HG02588 (cell line): Measurements from ENCODE around the gene RAB40B.

Experiments used
- ATAC-seq: cut with Tn5 transposase; IDR thresholded peaks from one replicate; pipeline ENCODE4 v1.9.1; 2021; ENCODE audit warnings: mild to moderate bottlenecking, moderate library complexity; ENCODE audit not compliant: unreplicated experiment

Gene RAB40B

DNA sequence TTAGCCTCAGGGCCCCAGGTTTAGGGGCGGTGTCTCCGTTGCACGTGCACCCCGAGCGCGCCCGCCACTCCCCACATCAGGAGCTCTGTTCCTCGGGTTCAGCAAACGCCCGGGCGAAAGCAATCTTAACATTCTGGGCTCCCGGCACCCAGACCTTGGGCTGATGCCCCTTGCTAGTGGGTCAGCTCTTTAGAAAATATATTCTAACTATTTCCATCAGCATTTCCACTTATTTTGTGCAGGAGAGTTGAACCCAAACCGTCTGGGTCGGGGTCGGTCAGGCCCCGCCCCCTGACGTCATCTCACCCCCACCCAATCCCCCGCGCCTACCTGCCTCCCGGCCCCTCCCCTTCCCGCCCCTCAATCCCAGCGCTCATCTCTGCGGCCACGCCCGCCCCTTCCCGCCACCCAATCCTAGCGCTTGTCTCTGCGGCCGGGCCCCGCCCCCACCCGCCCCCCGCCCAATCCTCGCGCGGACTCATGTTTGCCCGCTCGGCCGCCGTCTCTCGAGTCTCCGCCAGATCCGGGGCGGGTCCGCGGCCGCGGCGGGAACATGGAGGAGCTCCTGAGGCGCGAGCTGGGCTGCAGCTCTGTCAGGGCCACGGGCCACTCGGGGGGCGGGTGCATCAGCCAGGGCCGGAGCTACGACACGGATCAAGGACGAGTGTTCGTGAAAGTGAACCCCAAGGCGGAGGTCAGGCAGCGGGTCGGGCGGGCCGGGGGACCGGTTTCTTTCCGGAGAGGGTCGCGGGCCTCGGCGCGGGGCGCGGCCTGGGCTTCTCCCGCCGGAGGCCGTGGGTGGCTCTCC is 17.9 kb upstream of the RAB40B start, which contains the start of gene FN3KRP:
TSS of gene FN3KRP (plus strand) at position 504 of the 808 bp plus-strand sequence. CDS start at position 554, 50 bp downstream.
- peak; percentile 70 for ATAC-seq

DNA sequence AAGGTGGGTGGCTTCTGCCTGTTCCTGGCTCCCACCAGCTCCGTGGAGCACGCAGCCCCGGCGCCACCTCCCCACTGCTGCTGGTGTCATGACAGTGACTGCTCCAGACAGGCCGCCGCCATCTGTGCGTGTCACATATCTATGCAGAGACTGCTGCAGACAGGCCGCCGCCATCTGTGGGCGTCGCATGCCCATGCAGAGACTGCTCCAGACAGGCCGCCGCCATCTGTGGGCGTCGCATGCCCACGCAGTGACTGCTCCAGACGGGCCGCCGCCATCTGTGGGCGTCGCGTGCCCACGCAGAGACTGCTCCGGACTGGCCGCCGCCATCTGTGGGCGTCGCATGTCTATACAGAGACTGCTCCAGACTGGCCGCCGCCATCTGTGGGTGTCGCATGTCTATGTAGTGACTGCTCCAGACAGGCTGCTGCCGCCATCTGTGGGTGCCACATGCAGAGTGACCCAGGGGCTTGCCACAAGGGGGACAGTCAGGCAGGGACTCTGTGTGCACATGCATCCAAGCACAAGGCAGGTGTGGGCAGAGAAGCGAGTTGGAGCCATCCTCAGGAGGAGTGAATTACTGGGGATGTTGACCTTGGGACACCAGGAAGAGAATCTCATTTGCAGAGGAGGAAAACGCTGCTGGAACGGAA is 14.7 kb upstream of the RAB40B start:
- no peak for ATAC-seq

DNA sequence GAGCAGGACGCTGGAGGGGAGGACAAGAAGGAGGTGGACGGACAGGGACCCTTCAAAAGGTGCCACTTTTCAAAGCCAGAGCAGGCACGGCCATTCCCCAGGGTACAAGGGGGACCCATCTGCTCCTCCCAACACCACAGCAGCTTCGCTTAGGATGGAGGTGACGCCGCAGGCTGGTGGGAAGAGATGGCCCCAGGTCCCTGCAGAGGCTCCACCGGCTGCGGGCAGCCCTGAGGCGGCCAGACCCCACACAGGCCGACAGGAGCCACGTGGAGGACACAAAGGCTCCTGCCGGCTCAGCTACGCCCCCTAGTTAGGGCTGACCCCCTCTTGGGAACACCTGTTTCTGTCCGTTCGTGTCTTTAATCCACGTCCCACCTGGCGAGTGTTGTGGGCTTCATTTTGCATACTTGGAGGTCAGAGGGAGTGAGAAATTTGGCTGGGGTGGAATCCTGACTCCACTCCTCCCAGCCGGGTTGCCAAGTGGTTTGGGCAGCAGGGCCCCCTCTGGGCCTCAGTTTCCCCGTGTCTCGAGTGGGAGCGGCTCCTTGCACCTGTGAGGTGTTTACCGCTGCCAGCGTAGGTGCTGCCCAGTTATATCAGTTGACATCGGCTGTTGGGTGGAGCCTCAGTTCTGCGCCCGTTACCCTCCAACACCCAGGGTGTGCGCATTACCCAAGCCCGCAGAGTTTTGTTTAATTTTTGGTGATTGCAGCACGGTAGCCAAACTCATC is 12.2 kb upstream of the RAB40B start:
- no peak for ATAC-seq

DNA sequence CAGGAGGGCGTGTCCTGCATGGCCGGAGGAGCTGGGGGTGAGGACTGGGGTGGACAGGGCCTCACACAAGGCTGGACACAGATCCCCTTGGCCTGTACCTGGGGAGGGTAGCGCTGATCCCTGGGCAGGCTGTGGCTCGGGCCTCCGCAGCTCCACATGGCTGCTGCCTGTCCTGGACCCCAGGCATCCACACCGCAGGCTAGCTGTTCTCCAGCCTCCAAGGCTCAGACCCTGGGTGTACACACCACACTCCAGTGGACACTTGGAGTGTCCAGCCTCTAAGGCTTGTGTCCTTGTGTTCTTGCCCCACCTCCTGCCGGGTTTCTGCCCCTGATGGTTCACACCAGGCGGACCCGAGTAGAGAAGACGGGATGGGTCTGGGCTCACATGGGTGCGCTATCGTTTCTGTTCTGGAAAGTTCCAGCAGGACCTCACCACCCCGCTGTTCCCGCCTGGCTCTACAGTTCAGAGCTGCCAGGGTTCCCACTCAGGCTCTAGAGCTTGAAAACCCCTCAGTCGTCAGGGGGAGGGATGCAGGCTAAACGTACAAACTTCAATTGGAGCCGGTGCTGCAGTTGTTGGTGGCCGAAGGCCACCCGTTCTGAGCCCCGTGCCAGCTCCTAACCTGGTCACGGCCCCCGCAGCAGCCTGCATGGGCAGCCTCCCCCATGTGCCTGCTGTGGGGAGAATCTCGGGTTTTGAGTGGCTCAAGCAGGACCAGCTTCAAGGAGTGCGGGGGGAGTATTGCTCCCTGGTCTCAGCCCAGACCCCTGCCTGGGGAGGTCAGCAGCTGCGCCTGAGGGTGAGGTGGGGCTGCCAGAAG is 11.4 kb upstream of the RAB40B start:
- ATAC-seq, result no peak

DNA sequence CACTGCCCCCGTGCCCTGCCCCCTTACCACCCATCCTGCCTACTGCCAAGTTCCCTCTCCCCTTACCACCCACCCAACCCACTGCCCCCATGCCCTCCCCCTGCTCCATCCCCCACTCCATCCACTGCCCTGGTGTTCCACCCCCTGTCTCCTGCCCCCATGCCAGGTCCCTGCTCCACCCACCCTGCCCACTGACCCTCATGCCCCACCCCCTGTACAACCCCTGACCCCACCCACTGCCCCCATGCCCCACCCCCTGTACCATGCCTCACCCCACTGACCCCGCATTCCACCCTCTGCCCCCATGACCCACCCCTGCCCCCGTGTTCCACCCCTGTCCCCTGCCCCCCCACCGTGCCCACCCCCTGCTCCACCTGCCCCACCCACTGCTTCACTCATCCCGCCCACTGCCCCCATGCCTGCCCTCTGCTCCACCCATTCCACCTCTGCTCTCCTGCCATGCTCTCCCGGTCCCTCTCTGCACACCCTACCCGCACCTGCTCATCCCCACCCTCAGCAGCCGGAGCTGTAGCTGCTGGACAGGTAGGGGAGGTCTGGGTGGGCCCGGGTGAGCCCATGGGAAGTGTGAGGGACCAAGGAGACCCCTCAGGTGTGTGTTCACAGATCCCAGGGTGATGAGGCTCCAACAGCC is 10.7 kb upstream of the RAB40B start:
- ATAC-seq, result no peak

DNA sequence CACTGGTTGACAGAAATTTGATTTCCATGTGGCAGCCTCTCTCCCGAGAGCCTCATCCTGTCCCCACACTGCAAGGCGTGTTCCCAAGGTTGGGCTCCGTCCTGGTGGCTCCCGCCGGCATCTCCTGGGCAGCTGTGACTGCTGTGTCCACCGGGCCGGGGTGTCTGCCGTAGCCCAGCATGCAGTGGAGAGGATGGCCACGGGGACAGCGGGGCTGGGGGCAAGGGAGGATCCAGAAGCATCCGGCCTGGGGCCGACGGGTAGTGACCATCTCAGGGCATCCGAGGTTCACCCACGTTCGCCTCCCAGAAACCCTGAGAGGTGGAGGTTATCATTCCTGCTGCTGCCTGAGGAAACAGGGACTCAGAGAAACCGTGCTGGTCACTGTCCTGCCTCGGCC is 7.3 kb upstream of the RAB40B start:
- no peak for ATAC-seq

DNA sequence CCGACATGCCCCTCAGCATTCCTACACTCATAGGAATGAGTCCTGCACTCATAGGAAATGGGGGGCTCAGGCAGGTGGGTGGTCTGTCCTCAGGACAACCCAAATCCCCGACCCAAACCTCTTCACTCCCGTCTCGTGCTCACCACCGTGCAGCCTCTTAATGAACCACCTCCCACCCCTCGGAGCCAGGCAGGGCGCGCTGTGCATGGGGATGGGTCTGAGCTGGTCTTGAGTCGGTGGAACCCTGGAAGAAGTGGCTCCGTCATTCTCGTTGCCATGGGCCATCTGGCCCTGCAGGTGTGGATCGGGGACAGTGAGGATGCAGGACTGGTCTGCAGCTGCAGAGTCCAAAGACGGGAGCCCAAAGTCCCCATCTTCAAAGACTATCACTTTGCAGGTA is 6.4 kb upstream of the RAB40B start:
- no peak for ATAC-seq

DNA sequence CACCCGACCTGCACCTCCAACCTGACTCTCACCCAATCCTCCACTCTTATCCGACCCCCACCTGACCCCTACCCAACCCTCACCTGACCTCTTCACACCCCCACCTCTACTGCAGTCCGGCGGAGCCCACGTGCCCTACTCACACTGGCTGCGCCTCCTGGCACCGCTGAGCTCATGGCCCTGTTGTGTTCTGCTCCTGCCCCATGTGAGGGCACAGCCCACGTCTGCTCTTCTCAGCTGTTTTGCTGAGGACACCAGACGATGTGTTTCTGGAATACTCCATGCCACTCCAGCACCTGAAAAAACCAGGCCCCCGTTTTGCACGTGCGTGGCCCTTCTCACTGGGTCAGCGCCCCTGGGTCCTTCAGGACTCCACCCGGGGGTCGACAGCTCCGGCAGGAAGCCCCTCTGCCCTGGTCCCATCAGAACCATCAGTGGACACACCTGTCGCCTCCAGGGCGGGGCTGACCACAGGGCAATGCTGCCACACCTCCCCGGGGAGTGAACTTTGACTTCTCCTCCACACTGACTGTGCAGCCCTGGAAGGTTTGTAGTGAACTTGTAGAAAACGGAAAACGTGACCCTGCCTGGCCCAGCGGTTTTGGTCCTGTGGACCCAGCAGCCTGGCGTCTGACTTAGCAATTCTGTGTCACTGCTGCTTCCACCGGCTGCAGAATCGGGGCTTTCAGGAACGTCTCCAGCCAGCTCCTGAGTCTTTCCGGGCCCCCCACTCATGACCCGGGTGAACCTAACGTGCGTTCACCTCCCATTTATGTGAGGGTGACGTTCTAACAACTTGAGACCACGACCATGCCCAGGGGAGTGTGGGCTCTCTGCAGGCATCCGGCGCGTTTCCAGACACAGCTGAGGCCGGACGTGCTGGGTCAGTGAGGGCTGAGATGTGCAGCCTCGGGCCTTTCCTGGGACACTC is 5.7 kb upstream of the RAB40B start:
- no peak for ATAC-seq

DNA sequence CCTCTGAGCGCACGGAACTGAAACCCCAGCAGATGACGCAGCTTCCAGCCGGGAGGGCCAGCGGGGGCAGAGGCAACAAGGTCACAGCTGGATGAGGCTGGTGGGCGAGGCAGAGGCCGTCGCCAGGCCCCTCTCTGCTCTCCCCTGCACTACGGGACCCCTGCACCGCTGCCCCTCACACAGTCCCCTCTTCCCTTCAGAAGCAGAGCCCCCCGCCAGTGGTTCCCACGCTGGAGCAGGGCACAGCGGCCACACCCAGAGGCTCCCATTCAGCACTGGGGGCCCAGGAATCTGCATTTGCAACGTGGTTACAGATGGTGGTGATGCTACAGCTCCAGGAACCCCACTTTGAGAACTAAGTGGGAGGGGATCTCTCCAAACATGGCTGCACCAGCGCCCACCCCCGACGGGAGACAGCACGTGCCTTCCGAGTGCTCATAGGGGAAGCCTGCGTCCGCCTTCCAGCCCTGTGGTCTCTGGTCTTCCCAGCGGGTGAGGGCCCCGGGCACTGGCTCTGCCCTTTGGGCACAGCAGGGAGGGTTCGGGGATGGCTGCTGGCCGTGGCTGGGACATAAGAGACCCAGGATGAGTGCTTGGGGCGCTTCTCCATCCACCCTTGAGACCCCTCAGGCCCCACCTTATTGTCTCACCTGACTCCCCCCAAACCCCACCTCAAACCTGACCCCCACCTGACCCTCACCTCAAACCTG is 4.7 kb upstream of the RAB40B start:
- no peak for ATAC-seq

DNA sequence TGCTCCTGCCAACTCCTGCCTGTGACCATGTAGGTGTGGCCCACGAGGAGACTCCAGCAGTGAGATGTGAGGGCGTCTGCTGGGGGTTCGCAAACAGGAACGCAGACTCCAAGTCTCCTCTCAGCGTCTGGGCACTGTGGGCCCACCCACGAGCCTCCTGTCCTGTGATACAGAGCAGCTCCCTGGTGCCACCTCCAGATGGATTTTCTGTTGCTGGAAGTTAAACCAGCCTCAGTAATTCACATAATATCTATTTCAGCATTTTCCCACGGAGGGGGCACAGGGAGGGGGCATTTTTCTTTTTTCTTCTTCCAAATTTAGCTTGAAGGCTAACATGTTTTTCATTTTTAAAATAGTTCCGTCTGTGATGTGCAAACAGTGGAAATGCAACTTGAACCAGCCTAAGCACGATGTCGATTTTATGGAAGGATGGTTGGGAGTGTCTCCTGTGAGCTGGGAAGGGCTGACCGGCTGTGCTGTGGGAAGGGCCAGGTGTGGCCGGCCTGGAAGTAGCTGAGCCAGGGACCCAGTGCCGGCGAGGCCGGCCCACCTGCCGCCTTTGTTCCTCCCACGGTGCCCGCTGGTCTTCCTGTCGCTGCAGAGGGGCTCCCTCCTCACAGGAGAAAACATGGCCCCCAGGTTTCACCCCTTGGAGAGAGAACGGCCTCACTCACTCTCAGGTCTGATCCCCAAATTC is 3.9 kb upstream of the RAB40B start:
- no peak for ATAC-seq

DNA sequence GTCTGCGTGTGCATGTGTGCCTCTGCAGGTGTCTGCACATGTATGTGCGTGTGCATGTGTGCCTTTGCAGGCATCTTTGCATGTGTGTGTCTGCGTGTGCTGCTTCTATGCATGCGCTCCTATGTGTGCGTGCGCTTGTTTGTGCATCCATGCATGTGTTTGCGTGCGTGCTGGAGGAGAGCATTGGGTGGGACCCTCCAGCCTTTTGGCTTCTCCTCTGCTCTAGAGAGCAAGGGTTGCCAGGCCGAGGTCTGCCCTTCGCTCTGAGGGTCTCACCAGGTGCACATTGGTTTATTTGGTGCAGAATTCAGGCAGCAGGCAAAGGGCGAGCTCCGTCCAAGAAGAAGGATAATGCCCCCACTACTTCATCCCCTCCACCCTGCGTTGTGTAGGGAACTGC is 1.1 kb upstream of the RAB40B start:
- no peak for ATAC-seq

DNA sequence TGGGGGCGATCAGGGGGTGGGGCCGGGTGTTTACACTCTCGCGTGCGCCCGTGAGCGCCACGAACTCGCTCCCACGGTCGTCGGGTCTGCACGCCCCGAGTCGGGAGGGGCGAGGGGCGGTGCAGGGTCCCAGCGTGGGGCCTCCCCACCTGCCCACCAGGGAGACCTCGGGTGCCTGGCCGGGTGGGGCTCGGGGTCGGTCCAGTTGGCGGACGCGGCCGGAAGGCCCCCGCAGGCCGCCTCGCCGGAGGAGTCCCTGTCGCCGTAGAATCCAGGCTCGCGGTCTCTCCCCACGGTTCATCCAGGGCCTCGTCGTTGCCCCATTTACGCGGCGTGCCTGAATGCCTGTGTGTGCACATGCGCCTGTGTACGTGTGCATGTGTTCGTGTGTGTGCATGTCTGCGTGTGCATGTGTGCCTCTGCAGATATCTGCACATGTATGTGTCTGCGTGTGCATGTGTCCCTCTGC is 510 bp upstream of the RAB40B start:
- ATAC-seq, result no peak

DNA sequence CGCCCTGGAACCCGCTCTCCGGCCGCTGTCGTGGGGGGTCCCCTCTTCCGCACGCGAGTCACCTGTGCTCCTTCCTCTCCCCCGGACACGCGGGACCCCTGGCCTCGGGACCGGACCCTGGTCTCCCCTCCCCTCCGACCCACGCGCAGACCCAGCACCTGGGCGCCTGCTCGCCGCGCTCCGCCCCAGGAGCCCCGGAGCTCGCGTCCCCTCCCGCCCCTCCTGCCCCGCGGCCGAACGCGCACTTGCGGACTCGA is 762 bp downstream of the RAB40B start:
- ATAC-seq, result no peak

DNA sequence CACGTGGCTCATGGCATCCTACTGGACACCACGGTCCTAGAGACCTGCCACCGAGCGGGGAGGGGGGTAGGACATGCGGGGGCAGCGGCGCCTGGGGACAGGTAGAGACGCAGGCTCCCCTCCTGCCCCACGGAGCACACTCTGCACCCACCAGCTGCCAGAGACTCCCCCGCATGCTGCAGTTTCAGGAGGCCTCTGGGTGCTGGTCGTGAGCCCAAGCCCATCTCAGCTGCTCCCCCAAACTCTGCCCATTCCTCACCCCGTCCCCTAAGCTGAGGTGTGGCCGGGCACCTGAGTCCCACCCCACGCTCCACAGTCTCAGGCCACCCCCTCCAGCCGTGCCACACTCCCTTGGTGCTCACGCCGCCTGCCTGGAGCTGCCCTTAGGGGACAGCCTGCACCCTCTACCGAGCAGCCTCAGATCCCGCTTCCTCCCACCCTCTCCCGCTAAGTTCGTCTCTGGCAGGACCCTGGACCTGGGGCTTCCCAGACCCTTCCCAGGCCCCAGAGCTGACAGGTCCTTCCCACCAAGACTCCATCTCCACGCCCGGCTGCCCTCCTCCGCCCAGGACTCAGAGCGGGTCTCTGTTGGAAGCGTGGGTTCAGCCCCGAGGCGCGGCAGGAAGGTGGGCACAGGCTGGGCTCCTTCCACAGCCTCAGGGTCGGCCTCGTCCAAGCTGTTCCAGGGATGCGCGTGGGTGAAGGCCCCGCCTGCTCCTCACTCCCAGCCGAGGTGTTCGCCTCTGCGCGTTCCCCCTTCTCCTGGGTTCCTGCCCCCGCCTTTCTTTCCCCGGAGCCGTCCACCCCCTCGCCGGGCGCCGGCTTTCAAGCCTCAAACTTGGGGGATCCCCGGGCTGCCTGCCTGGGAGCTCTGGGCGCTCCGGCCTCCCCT is 1.3 kb downstream of the RAB40B start:
- no peak for ATAC-seq

DNA sequence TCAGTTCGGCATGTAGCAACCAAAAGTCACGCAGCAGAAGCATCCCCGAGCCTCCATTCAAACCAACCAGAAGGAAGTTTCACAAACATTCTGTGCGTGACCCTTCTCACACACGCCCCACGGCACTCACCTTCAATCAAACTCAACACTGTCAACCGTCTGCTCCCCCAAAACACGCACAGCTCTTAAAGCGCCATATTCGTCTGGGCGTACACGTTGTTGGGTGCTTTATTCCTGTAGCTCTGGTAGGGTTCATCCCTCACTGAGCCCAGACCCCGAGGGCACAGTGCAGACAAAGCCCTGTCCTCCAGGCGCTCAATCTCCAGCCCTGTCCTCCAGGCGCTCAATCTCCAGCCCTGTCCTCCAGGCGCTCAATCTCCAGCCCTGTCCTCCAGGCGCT is 2.2 kb downstream of the RAB40B start:
- ATAC-seq, result no peak

DNA sequence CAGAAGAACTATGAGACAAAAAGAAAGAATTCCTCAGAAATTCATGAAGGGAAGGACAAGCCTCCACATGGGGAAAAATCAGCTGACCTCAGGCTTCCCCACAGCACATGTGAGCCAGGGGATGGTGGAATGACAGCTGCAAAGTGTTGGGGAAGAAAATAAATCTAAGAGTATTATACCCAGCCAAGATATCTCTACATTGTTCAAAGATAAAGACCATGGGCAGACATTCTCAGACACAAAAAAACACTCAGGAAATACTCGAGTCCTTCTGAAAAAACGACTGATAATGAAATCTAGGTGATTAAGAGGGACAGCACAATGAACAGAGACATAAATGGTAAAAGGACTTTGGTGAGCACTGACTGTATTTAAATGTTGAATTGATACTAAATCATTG is 3.9 kb downstream of the RAB40B start:
- no peak for ATAC-seq

DNA sequence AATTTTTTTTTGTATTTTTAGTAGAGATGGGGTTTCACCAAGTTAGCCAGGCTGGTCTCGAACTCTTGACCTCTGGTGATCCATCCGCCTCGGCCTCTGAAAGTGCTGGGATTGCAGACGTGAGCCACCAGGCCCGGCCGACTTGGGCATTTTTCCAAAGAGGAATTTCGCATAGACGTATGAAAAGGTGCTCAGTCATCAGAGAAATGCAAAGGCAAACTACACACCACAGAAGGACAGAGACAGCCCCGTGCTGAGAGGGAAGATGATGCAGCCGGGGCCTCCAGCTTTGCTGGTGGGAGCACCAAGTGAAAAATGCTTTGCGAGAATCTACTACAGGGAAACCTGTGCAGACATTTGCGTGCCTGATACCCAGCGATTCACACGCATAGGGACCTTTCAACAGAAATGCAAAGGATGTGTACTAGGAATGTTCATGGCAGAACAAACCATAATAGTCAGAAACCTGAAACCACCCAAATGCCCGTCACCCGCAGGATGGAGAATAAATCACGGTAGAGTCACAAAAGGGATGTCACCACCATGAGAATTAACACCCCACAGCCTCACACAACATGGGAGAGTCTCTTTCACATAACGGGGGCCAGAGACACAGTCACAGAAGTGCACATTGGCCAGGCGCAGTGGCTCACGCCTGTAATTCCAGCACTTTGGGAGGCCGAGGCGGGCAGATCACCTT is 5.2 kb downstream of the RAB40B start:
- no peak for ATAC-seq
